Peyer's patch (tissue), 4 donors: ENCODE data around the gene CRACR2B.

ENCODE experiments used
- CTCF ChIP-seq, 6 experiments: fragments of 450-650 bp in 4 of 6; fragments of 200-600 bp in 2 of 6; sonication (generic) in 1 of 6; IDR thresholded peaks; one replicate each; pipeline ENCODE4 v1.5.1; 2017 to 2019; ENCODE audit warnings: antibody characterized with exemption in 6 of 6, mild to moderate bottlenecking in 3 of 6, moderate library complexity in 1 of 6
- POLR2A ChIP-seq, 2 donors: fragments of 450-650 bp; IDR thresholded peaks; one replicate each; pipeline ENCODE4 v1.5.1; 2017; ENCODE audit warnings: antibody characterized with exemption in 2 of 2, mild to moderate bottlenecking in 2 of 2, moderate library complexity in 2 of 2

DNA sequence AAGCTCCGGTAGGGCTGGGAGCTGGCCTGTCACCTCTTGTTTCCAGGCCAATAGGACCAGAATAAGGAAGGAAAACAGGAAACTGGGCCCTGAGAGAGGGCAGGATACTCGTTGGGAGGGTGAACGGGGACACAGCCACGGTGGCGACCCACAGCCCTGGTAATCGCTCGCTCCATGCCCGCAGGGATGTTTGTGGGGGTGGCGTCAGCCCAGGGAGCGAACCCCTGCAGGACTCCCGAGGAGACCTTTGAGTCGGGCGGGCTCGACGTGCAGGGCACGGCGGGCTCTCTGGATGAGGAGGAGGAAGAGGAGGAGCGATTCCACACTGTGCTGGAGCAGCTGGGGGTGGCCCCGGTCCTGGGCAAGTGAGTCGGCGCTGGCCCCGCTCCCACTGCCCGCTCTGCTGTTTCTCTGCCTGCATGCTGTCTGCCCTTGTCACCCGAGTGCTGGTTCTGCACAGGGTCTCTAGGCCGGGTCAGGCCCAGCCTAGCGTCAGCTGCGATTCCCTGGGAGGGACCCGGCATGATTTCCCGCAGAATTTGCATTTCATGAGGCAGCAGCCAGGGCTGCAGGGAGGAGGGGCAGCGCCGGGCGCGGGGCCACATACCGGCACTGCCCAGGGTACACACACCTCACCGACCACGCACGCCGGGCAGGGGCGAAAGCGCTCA lies 1.6 kb downstream of the CRACR2B start:
- TF ChIP-seq CTCF (IDR thresholded peaks at IDR 0.05) (no peak), POLR2A (IDR thresholded peaks at IDR 0.05) (no peak)
